Stimulated activated CD8-positive, alpha-beta memory T cell treated with anti-CD3 and anti-CD28 coated beads, Interleukin-15, amount 100 ng/mL, for 48 hours (primary cell): ENCODE data around the gene PLA2G5.
"Not testable (repeated sequence)": the region's sequence is repeated elsewhere in the genome, so short reads cannot be mapped to it uniquely, and the experiment has no call there.

Experiments used
- DNase-seq, 2 donors: peaks; one replicate each; pipeline ENCODE4 v3.0.0-alpha.2; 2020; ENCODE audit warnings: low read depth in 2 of 2

Gene PLA2G5, protein sequence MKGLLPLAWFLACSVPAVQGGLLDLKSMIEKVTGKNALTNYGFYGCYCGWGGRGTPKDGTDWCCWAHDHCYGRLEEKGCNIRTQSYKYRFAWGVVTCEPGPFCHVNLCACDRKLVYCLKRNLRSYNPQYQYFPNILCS

GRCh38 chr1:20069874-20070273 lies at the start of gene PLA2G5:
Gene PLA2G5 (plus strand): TSS chr1:20070194. CDS start chr1:20084831, 14,637 bp downstream.
- DNase-seq, result no peak

DNA sequence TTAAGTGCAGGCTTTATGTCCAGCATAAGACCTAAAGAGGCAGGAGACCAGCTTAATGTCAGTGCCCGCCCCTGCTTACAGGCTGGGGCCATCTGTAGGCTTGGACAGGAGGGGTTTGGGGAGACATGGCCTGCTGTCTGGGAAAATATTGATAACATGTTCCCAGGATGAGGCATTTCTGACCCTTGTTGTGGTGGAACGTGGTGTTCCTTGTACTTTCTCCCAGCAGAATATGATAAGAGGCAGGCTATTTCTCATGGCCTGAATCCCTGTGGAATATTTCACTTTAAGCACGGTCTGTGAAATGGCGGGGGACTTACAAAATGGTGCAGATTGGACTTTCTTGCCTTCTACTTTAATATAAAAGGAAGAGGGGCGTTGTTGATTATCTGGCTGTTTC lies 41.9 kb upstream of the PLA2G5 start:
- no peak for DNase-seq

GRCh38 chr1:20028726-20029125 lies 41.3 kb upstream of the PLA2G5 start:
- DNase-seq, result no peak

DNA sequence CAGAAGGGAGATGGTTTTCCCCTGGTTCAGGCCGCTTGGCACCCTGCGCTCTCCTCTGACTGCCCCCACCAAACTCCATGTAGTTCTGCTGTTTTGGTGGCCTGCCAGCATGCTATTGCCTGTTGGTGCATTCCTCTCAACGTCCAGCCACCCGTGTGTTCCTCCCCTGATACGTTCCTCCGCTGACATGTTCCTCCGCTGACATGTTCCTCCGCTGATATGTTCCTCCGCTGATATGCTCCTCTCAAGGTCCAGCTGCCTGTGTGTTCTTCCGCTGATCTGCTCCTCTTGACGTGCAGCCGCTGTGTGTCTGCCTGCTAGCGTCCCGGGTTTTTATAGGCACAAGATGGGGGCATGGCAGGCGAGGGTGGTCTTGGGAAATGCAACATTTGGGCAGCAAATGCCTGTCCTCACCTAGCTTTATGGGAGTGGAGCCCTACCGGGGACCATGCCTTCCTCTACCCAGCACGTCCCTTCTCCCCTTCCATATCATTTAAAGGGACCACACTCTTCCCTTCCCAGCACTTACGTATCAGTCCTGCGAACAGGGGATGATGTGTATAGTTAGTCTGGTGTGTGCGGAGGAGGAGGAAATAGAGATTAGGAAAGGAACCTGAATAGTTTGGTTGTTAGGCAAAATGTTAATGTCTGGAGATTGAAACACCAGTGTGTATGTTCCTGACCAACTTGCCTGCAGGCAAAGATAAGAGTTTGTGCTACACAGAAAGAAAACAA lies 40.6 kb upstream of the PLA2G5 start:
- DNase-seq, result no peak

- DNase-seq, result not testable (repeated sequence)
Measured at GRCh38 chr1:20030436-20031151, 39.4 kb upstream of the PLA2G5 start.

GRCh38 chr1:20031161-20031560 lies 38.8 kb upstream of the PLA2G5 start:
- DNase-seq, result no peak

- DNase-seq, result no peak
Measured at GRCh38 chr1:20031836-20032235, 38.2 kb upstream of the PLA2G5 start.

- DNase-seq, result no peak
Measured at GRCh38 chr1:20032425-20032824, 37.6 kb upstream of the PLA2G5 start.

DNA sequence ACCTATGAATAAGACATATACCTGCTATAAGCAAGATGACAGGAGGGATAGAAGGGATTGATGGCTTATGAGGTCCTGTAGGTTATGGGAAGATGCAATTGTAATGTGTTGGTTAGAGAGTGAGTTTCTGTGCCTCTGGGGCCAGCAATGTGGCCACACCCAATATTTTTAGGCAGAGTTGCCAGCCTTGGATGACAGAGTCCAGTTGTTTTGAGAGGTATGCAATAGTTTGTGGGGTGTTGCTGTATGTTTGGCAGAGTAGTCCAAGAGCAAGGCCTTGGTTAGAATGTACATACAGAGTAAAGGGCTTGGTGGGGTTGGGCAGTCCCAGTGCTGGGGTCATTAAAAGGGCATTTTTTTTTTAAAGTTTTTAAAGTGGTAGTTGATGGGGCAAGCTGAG lies 36.6 kb upstream of the PLA2G5 start:
- DNase-seq, result no peak

GRCh38 chr1:20035114-20035513 lies 34.9 kb upstream of the PLA2G5 start:
- DNase-seq, result no peak

DNA sequence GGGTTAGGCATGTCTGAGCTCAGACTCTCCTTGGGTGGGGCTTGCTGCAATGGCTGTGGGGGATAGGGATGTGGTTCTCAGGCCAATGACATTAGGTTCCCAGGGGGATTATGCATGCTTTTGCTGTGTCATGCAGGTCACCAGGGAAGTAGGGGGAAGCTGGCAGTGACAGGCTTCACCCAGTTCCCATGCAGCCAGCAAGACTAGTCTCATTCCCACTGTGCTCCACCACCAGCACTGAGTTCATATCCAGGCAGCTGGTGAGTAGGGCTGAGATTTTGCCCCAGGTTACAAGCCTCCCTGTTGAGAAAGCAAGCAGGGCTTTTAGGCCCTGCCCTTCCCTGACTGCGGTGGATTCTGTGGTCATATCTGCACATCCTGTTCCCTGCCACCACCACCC lies 32.1 kb upstream of the PLA2G5 start:
- DNase-seq, result no peak

DNA sequence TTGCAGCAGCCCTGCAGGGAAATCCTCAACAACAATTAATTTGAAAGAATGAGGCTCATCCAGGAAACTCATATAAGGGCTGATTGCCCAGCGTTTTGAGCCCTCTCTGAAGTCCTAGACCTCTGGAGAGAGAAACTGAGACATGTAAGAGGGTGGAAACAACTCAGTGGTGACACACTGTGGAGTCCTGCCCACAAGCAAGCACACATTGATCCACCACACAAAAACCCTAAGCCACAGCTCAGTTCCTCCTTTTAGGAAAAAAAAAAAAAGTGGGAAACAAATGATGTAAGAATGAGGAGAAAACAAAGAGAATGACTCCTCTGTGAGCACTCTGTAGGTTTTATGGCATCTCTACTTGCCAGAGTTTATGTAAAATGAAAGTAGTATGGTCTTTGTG lies 22.9 kb upstream of the PLA2G5 start:
- no peak for DNase-seq

GRCh38 chr1:20048563-20048962 lies 21.4 kb upstream of the PLA2G5 start:
- DNase-seq, result no peak

DNA sequence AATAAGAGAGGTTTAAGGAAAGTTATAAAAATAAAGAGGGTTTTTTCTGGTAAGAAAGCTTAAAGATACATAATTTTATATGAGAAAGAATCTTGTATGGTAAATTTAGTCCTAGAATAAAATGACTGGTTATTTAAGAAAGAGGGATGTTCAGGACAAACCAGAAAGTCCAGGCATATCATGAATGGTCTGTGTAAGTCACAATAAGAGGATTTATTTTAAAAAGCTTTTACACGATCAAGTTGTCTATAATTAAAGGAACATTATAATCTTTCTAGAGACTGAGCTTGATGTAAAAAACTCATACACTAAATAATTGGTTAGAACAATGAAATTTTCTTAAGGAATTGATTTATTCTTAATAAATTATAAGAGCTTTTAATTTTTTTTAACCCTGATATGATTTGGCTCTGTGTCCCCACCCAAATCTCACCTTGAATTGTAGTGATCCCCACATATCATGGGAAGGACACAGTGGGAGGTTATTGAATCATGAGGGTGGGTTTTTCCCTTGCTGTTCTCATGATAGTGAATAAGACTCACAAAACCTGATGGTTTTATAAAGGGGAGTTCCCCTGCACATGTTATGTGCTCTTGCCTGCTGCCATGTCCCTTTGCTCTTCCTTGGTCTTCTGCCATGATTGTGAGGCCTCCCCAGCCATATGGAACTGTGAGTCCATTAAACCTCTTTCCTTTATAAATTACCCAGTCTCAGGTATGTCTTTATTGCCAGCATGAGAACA lies 20.8 kb upstream of the PLA2G5 start:
- not testable (repeated sequence) for DNase-seq

DNA sequence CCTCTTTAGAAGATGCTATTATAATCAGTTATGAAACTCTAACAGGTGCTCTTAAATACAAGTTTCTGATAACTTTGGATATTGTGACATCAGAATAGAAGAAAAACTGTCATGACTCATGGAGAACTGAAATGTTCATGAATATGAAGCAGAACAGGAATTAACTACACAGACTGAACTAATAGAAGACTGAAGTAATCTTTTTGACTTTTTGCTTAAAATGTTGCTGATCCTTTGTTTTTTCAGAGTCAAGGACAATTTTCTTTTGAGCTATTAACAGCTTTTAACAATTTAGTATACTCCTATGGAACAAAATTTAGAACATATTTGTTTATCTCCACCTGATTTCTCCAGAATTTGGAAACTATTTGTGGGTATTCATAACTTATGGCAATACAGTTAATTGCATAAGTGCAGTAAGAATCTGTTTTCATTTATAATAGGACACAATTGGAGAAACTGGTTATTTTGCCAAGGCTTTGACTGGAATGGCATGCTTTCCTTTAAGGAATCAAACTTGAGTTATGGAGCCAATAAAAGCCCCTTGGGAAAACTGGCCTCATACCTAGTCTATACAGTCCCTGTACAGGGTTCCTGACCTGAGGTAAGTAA lies 18.7 kb upstream of the PLA2G5 start:
- DNase-seq, result no peak

- DNase-seq, result no peak
Measured at GRCh38 chr1:20052386-20052785, 17.6 kb upstream of the PLA2G5 start.

- DNase-seq, result no peak
Measured at GRCh38 chr1:20057886-20058420, 12.0 kb upstream of the PLA2G5 start.

DNA sequence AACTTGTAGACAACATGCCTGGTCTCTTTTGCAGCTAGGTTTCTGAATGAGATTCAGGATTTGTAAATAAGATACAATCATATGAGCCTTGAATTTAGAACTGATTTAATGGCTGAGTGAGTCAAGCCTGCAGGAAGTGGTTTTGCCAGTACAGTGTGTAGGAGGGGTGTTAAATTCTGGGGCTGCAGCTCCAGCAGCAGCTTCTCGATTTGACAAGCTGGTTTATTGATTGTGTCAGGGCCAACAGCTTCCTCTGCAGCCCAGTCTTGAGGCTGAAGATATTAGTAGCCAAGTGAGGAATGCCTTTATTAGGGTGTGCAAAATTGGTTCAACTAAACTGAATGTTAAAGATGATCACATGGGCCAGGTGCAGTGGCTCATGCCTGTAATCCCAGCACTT lies 11.5 kb upstream of the PLA2G5 start:
- peak; percentile 24 to 32 for DNase-seq

DNA sequence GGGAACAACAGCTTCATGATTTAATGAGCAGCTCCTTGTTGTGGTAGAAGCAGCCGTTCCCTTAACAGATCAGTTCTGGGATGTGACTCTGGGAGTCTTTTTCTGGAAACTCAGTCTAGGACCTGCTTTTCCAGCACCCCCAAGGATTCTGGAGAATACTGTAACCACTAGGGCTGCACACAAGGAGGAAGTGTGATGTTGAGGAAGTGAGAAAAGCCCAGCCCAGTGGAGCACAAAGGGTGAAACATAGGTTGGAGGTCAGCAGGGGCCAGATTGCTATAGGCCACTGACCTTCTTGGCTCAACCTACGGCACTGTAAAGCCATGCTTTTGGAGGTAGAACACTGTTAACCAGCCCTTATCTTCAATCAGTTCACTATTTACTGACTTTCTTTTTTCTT lies 10.1 kb upstream of the PLA2G5 start:
- no peak for DNase-seq

GRCh38 chr1:20060791-20061190 lies 9.2 kb upstream of the PLA2G5 start:
- not testable (repeated sequence) for DNase-seq

GRCh38 chr1:20061866-20062265 lies 8.1 kb upstream of the PLA2G5 start:
- no peak for DNase-seq

DNA sequence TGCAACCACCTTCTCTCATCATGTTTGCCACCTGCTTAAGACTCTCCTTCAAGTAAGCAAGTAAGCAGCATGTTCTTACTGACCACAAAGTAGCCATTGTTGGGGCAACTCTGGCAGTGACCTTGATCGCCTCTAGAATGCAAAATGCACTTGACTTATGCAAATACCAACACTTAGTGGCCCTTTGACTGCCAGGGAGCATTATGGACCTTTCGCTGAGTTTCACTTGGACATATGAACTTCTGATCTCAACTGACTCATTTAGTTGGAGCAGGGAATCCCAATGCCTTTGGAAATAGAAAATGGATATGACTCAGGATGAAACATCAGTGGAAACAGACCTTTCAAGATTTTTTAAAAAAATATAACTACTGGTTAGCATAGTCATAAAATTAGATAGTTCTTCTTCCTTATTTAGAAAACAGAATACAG lies 6.1 kb upstream of the PLA2G5 start:
- no peak for DNase-seq
